Activated T-cell treated with anti-CD3 and anti-CD28 coated beads, Interleukin-2, amount 50 U/mL, for 4 hours (primary cell): ENCODE measurements around the gene SEL1L3. TPM values are rescaled to one million over a fixed set of nuclear protein-coding genes. Genes with fewer than 3 reads are reported as not detected.

Source experiments
- ATAC-seq, 2 donors: fragments of 200-7000 bp; cut with Tn5 transposase; one replicate each; pipeline ENCODE4 v1.10.0; 2021
- DNase-seq: peaks from one replicate; pipeline ENCODE4 v3.0.0-alpha.2; 2020
- H3K27me3 Mint-ChIP-seq: one replicate; pipeline ENCODE4 v1.8.0; 2021; ENCODE audit warnings: low read depth, mixed read lengths
- H3K36me3 Mint-ChIP-seq: one replicate; pipeline ENCODE4 v1.8.0; 2022; ENCODE audit warnings: mixed read lengths; ENCODE audit not compliant: insufficient read depth
- H3K4me1 Mint-ChIP-seq: one replicate; pipeline ENCODE4 v1.8.0; 2021; ENCODE audit warnings: low read depth, mixed read lengths
- H3K4me3 Mint-ChIP-seq: one replicate; pipeline ENCODE4 v1.8.0; 2021; ENCODE audit warnings: mild to moderate bottlenecking, moderate library complexity, mixed read lengths
- H3K9me3 Mint-ChIP-seq: one replicate; pipeline ENCODE4 v1.8.0; 2021; ENCODE audit warnings: mixed read lengths
- total RNA-seq, 3 donors: library from RNA; stranded (reverse); gene quantifications; one replicate each; pipeline ENCODE4 v1.2.1, GENCODE V29; 2021

SEL1L3 gene
- total RNA-seq, 3 donors from 2014 or later, result 13.7 to 21.9 (median 19.1) TPM

- no peak for ATAC-seq
- no peaks in the 10 kb centered on the region for H3K27me3 Mint-ChIP-seq
- no peak overlapping the region for H3K4me3 Mint-ChIP-seq
Measured at GRCh38 chr4:25722964-25723363, 139.8 kb downstream of the SEL1L3 start.

GRCh38 chr4:25713812-25714211, 149.0 kb downstream of the SEL1L3 start:
- Mint-ChIP-seq H3K4me1 (no peaks in the 10 kb centered on the region), H3K4me3 (no peak overlapping the region), H3K36me3 (peaks cover 1% of the 10 kb centered on the region), H3K9me3 (peaks cover 4% of the 10 kb centered on the region), H3K27me3 (no peaks in the 10 kb centered on the region)
- ATAC-seq (no peak), DNase-seq (no peak)

More at GRCh38 chr4:25722964-25723363, 139.8 kb downstream of the SEL1L3 start:
- Mint-ChIP-seq H3K36me3 (no peaks in the 10 kb centered on the region), H3K4me1 (no peaks in the 10 kb centered on the region), H3K9me3 (no peaks in the 10 kb centered on the region)
- no peak for DNase-seq

- no peak for DNase-seq
- H3K9me3 Mint-ChIP-seq, result peaks cover 7% of the 10 kb centered on the region
- no peaks in the 10 kb centered on the region for H3K4me1 Mint-ChIP-seq
- H3K36me3 Mint-ChIP-seq, result peaks cover 1% of the 10 kb centered on the region
- no peak overlapping the region for H3K4me3 Mint-ChIP-seq
- ATAC-seq, result no peak
- H3K27me3 Mint-ChIP-seq, result peaks cover 2% of the 10 kb centered on the region
Measured at GRCh38 chr4:25712611-25713010, 150.2 kb downstream of the SEL1L3 start.

GRCh38 chr4:25710637-25711036, 152.2 kb downstream of the SEL1L3 start:
- no peak overlapping the region for H3K4me3 Mint-ChIP-seq
- peaks cover 1% of the 10 kb centered on the region for H3K36me3 Mint-ChIP-seq
- no peak for DNase-seq
- H3K9me3 Mint-ChIP-seq, result peaks cover 7% of the 10 kb centered on the region
- no peaks in the 10 kb centered on the region for H3K4me1 Mint-ChIP-seq
- peaks cover 2% of the 10 kb centered on the region for H3K27me3 Mint-ChIP-seq
- ATAC-seq, result no peak

GRCh38 chr4:25704516-25704915, 158.3 kb downstream of the SEL1L3 start:
- no peaks in the 10 kb centered on the region for H3K4me1 Mint-ChIP-seq
- H3K9me3 Mint-ChIP-seq, result peaks cover 7% of the 10 kb centered on the region
- peaks cover 2% of the 10 kb centered on the region for H3K27me3 Mint-ChIP-seq

GRCh38 chr4:25703731-25704388, 158.9 kb downstream of the SEL1L3 start:
- Mint-ChIP-seq H3K9me3 (peaks cover 3% of the 10 kb centered on the region), H3K4me3 (no peak overlapping the region), H3K27me3 (peaks cover 2% of the 10 kb centered on the region), H3K36me3 (no peaks in the 10 kb centered on the region), H3K4me1 (no peaks in the 10 kb centered on the region)
- ATAC-seq (no peak), DNase-seq (no peak)

More at GRCh38 chr4:25704516-25704915, 158.3 kb downstream of the SEL1L3 start:
- Mint-ChIP-seq H3K4me3 (no peak overlapping the region), H3K36me3 (peaks cover 1% of the 10 kb centered on the region)
- ATAC-seq (no peak), DNase-seq (no peak)

- peaks cover under 1% of the 10 kb centered on the region for H3K27me3 Mint-ChIP-seq
- DNase-seq (no peak), ATAC-seq (no peak)
- H3K4me1 Mint-ChIP-seq, result no peaks in the 10 kb centered on the region
- H3K4me3 Mint-ChIP-seq, result no peak overlapping the region
- no peaks in the 10 kb centered on the region for H3K9me3 Mint-ChIP-seq
- H3K36me3 Mint-ChIP-seq, result no peaks in the 10 kb centered on the region
Measured at GRCh38 chr4:25702848-25703247, 159.9 kb downstream of the SEL1L3 start.

GRCh38 chr4:25700661-25701060, 162.1 kb downstream of the SEL1L3 start:
- H3K4me1 Mint-ChIP-seq, result no peaks in the 10 kb centered on the region
- H3K27me3 Mint-ChIP-seq, result no peaks in the 10 kb centered on the region
- no peaks in the 10 kb centered on the region for H3K9me3 Mint-ChIP-seq
- no peaks in the 10 kb centered on the region for H3K36me3 Mint-ChIP-seq
- DNase-seq (no peak), ATAC-seq (no peak)
- H3K4me3 Mint-ChIP-seq, result no peak overlapping the region

GRCh38 chr4:25697516-25697915, 165.3 kb downstream of the SEL1L3 start:
- no peak for ATAC-seq
- no peaks in the 10 kb centered on the region for H3K36me3 Mint-ChIP-seq
- H3K9me3 Mint-ChIP-seq, result no peaks in the 10 kb centered on the region
- no peak overlapping the region for H3K4me3 Mint-ChIP-seq
- DNase-seq, result no peak
- no peaks in the 10 kb centered on the region for H3K4me1 Mint-ChIP-seq
- no peaks in the 10 kb centered on the region for H3K27me3 Mint-ChIP-seq

Other genes with a start within 250 kb of the SEL1L3 start
- gene SLC34A2, start 207.1 kb downstream of the SEL1L3 start, total RNA-seq, result 1 to 10 TPM in 1 of 3 donors, under 1 TPM in 2; 0.61 to 1.1 (median 0.96) TPM
- gene SMIM20, start 51.2 kb upstream of the SEL1L3 start, total RNA-seq, result 10 to 100 TPM; 18.9 to 22.7 (median 19.5) TPM